ENCODE measurements around the gene GNMT. TPM values are rescaled to one million over a fixed set of nuclear protein-coding genes. Genes with fewer than 3 reads are reported as not detected.
"Not testable (repeated sequence)": the region's sequence is repeated elsewhere in the genome, so short reads cannot be mapped to it uniquely, and the experiment has no call there.

GNMT gene
- polyA plus RNA-seq, 1 experiment = 0.07 TPM

- Histone ChIP-seq H3K4me3 (ENCODE audit: low read depth, low read length) (no peak overlapping the region), H3K27me3 (ENCODE audit: control insufficient read depth, insufficient read depth, low read length) (no peaks in the 10 kb centered on the region), H3K27ac (ENCODE audit: low read depth, low read length) (no peak overlapping the region), H3K9me3 (ENCODE audit: control insufficient read depth, insufficient read depth, low read length) (no peaks in the 10 kb centered on the region)
- DNase-seq (ENCODE audit: low read depth, low spot score) = no peak
- CTCF ChIA-PET = interaction anchor here (0.8 kb wide), 1 partner anchor 39 kb away, joined by 3 read pairs; no protein-coding TSS in a partner anchor
- POLR2A ChIA-PET = interaction anchor here (0.6 kb wide), 2 partner anchors 12 to 376 kb away, joined by 3 to 4 read pairs; partner anchors contain the start of gene UBR2
- TF ChIP-seq CTCF (IDR thresholded peaks at IDR 0.05; ENCODE audit: low read depth, low read length) = no peak
Observed at GRCh38 chr6:42940493-42941045, 20.0 kb upstream of the GNMT start.

GRCh38 chr6:42941356-42941755 lies 19.2 kb upstream of the GNMT start:
- H3K4me3 ChIP-seq (ENCODE audit: low read depth, low read length); H3K9me3 ChIP-seq (ENCODE audit: control insufficient read depth, insufficient read depth, low read length); H3K27me3 ChIP-seq (ENCODE audit: control insufficient read depth, insufficient read depth, low read length); POLR2A ChIA-PET; DNase-seq (ENCODE audit: low read depth, low spot score); H3K27ac ChIP-seq (ENCODE audit: low read depth, low read length): not testable (repeated sequence)
- CTCF ChIA-PET = interaction anchor here (0.8 kb wide), 1 partner anchor 40 kb away, joined by 3 read pairs; no protein-coding TSS in a partner anchor

- H3K9me3 ChIP-seq (ENCODE audit: control insufficient read depth, insufficient read depth, low read length) = no peaks in the 10 kb centered on the region
- CTCF ChIA-PET = no interaction called here
- no peak overlapping the region for H3K27ac ChIP-seq (ENCODE audit: low read depth, low read length)
- DNase-seq (ENCODE audit: low read depth, low spot score) = no peak
- H3K27me3 ChIP-seq (ENCODE audit: control insufficient read depth, insufficient read depth, low read length) = no peaks in the 10 kb centered on the region
- TF ChIP-seq CTCF (IDR thresholded peaks at IDR 0.05; ENCODE audit: low read depth, low read length) = no peak
- no peak overlapping the region for H3K4me3 ChIP-seq (ENCODE audit: low read depth, low read length)
- POLR2A ChIA-PET = no interaction called here
Observed at GRCh38 chr6:42942444-42942843, 18.1 kb upstream of the GNMT start.

GRCh38 chr6:42947950-42948349 lies 12.6 kb upstream of the GNMT start:
- no peak overlapping the region for H3K4me3 ChIP-seq (ENCODE audit: low read depth, low read length)
- no peak overlapping the region for H3K27ac ChIP-seq (ENCODE audit: low read depth, low read length)
- DNase-seq (ENCODE audit: low read depth, low spot score) = no peak
- TF ChIP-seq CTCF (IDR thresholded peaks at IDR 0.05; ENCODE audit: low read depth, low read length) = no peak
- POLR2A ChIA-PET = no interaction called here
- no peaks in the 10 kb centered on the region for H3K27me3 ChIP-seq (ENCODE audit: control insufficient read depth, insufficient read depth, low read length)
- no peaks in the 10 kb centered on the region for H3K9me3 ChIP-seq (ENCODE audit: control insufficient read depth, insufficient read depth, low read length)
- CTCF ChIA-PET = no interaction called here

- CTCF ChIA-PET = no interaction called here
- DNase-seq (ENCODE audit: low read depth, low spot score) = no peak
- no peak overlapping the region for H3K4me3 ChIP-seq (ENCODE audit: low read depth, low read length)
- no peak for TF ChIP-seq CTCF (IDR thresholded peaks at IDR 0.05; ENCODE audit: low read depth, low read length)
- H3K9me3 ChIP-seq (ENCODE audit: control insufficient read depth, insufficient read depth, low read length) = no peaks in the 10 kb centered on the region
- POLR2A ChIA-PET = interaction anchor here (0.6 to 0.7 kb wide), 2 partner anchors 12 to 32 kb away, joined by 4 to 5 read pairs; partner anchors contain the start of gene PPP2R5D
- no peaks in the 10 kb centered on the region for H3K27me3 ChIP-seq (ENCODE audit: control insufficient read depth, insufficient read depth, low read length)
- H3K27ac ChIP-seq (ENCODE audit: low read depth, low read length) = no peak overlapping the region
Observed at GRCh38 chr6:42952389-42952788, 8.2 kb upstream of the GNMT start.

GRCh38 chr6:42954405-42954804 lies 6.1 kb upstream of the GNMT start:
- DNase-seq (ENCODE audit: low read depth, low spot score); H3K9me3 ChIP-seq (ENCODE audit: control insufficient read depth, insufficient read depth, low read length); H3K4me3 ChIP-seq (ENCODE audit: low read depth, low read length); H3K27ac ChIP-seq (ENCODE audit: low read depth, low read length); CTCF ChIA-PET; H3K27me3 ChIP-seq (ENCODE audit: control insufficient read depth, insufficient read depth, low read length): not testable (repeated sequence)
- POLR2A ChIA-PET = interaction anchor here (0.6 kb wide), 1 partner anchor 68 kb away, joined by 8 read pairs; no protein-coding TSS in a partner anchor
